ENCODE measurements around the gene ANXA6.

The ANXA6 gene

GRCh38 chr5:151123897-151124751 lies 33.5 kb downstream of the ANXA6 start:
- no peak overlapping the region for H3K9ac ChIP-seq (ENCODE audit: low read depth, low read length)
- H3K36me3 ChIP-seq (ENCODE audit: insufficient read depth, low read depth, low read length): peaks cover 80% of the 10 kb centered on the region
- no peaks in the 10 kb centered on the region for H3K9me3 ChIP-seq (ENCODE audit: insufficient read depth, low read depth, low read length)
- no peaks in the 10 kb centered on the region for H3K27me3 ChIP-seq (ENCODE audit: insufficient read depth, low read length)
- H3K4me1 ChIP-seq (ENCODE audit: insufficient read depth, low read length): no peaks in the 10 kb centered on the region
- H3K4me3 ChIP-seq (ENCODE audit: low read length): no peak overlapping the region
- H3K27ac ChIP-seq (ENCODE audit: low read length): no peak overlapping the region

GRCh38 chr5:151122828-151123227 lies 34.8 kb downstream of the ANXA6 start:
- H3K36me3 ChIP-seq (ENCODE audit: insufficient read depth, low read depth, low read length): peaks cover 73% of the 10 kb centered on the region
- H3K9ac ChIP-seq (ENCODE audit: low read depth, low read length): no peak overlapping the region
- H3K9me3 ChIP-seq (ENCODE audit: insufficient read depth, low read depth, low read length): no peaks in the 10 kb centered on the region
- no peaks in the 10 kb centered on the region for H3K27me3 ChIP-seq (ENCODE audit: insufficient read depth, low read length)
- H3K4me1 ChIP-seq (ENCODE audit: insufficient read depth, low read length): no peaks in the 10 kb centered on the region
- no peak overlapping the region for H3K4me3 ChIP-seq (ENCODE audit: low read length)
- H3K27ac ChIP-seq (ENCODE audit: low read length): no peak overlapping the region

- H3K27me3 ChIP-seq (ENCODE audit: insufficient read depth, low read length): no peaks in the 10 kb centered on the region
- H3K9me3 ChIP-seq (ENCODE audit: insufficient read depth, low read depth, low read length): no peaks in the 10 kb centered on the region
- H3K9ac ChIP-seq (ENCODE audit: low read depth, low read length): no peak overlapping the region
- H3K4me3 ChIP-seq (ENCODE audit: low read length): no peak overlapping the region
- no peaks in the 10 kb centered on the region for H3K4me1 ChIP-seq (ENCODE audit: insufficient read depth, low read length)
- no peak overlapping the region for H3K27ac ChIP-seq (ENCODE audit: low read length)
- H3K36me3 ChIP-seq (ENCODE audit: insufficient read depth, low read depth, low read length): peaks cover 65% of the 10 kb centered on the region
Observed at GRCh38 chr5:151121665-151122064, 35.9 kb downstream of the ANXA6 start.

GRCh38 chr5:151121095-151121494 lies 36.5 kb downstream of the ANXA6 start:
- Histone ChIP-seq H3K4me3 (ENCODE audit: low read length) (no peak overlapping the region), H3K27me3 (ENCODE audit: insufficient read depth, low read length) (no peaks in the 10 kb centered on the region), H3K9me3 (ENCODE audit: insufficient read depth, low read depth, low read length) (no peaks in the 10 kb centered on the region), H3K4me1 (ENCODE audit: insufficient read depth, low read length) (no peaks in the 10 kb centered on the region), H3K27ac (ENCODE audit: low read length) (no peak overlapping the region), H3K36me3 (ENCODE audit: insufficient read depth, low read depth, low read length) (peaks cover 65% of the 10 kb centered on the region), H3K9ac (ENCODE audit: low read depth, low read length) (no peak overlapping the region)

GRCh38 chr5:151118913-151119575 lies 38.5 kb downstream of the ANXA6 start:
- Histone ChIP-seq H3K27me3 (ENCODE audit: insufficient read depth, low read length) (no peaks in the 10 kb centered on the region), H3K27ac (ENCODE audit: low read length) (no peak overlapping the region), H3K4me3 (ENCODE audit: low read length) (no peak overlapping the region), H3K9me3 (ENCODE audit: insufficient read depth, low read depth, low read length) (no peaks in the 10 kb centered on the region), H3K36me3 (ENCODE audit: insufficient read depth, low read depth, low read length) (peaks cover 51% of the 10 kb centered on the region), H3K4me1 (ENCODE audit: insufficient read depth, low read length) (no peaks in the 10 kb centered on the region), H3K9ac (ENCODE audit: low read depth, low read length) (no peak overlapping the region)

GRCh38 chr5:151115272-151115905 lies 42.2 kb downstream of the ANXA6 start:
- Histone ChIP-seq H3K9me3 (ENCODE audit: insufficient read depth, low read depth, low read length) (no peaks in the 10 kb centered on the region), H3K9ac (ENCODE audit: low read depth, low read length) (no peak overlapping the region), H3K36me3 (ENCODE audit: insufficient read depth, low read depth, low read length) (peaks cover 28% of the 10 kb centered on the region), H3K4me1 (ENCODE audit: insufficient read depth, low read length) (no peaks in the 10 kb centered on the region), H3K4me3 (ENCODE audit: low read length) (no peak overlapping the region), H3K27ac (ENCODE audit: low read length) (no peak overlapping the region), H3K27me3 (ENCODE audit: insufficient read depth, low read length) (no peaks in the 10 kb centered on the region)

- H3K9ac ChIP-seq (ENCODE audit: low read depth, low read length): no peak overlapping the region
- peaks cover 31% of the 10 kb centered on the region for H3K36me3 ChIP-seq (ENCODE audit: insufficient read depth, low read depth, low read length)
- H3K4me1 ChIP-seq (ENCODE audit: insufficient read depth, low read length): no peaks in the 10 kb centered on the region
- no peaks in the 10 kb centered on the region for H3K27me3 ChIP-seq (ENCODE audit: insufficient read depth, low read length)
- no peaks in the 10 kb centered on the region for H3K9me3 ChIP-seq (ENCODE audit: insufficient read depth, low read depth, low read length)
- no peak overlapping the region for H3K4me3 ChIP-seq (ENCODE audit: low read length)
- no peak overlapping the region for H3K27ac ChIP-seq (ENCODE audit: low read length)
Observed at GRCh38 chr5:151113651-151114050, 43.9 kb downstream of the ANXA6 start.

GRCh38 chr5:151110992-151111391 lies 46.6 kb downstream of the ANXA6 start:
- no peaks in the 10 kb centered on the region for H3K27me3 ChIP-seq (ENCODE audit: insufficient read depth, low read length)
- H3K27ac ChIP-seq (ENCODE audit: low read length): no peak overlapping the region
- peaks cover 42% of the 10 kb centered on the region for H3K36me3 ChIP-seq (ENCODE audit: insufficient read depth, low read depth, low read length)
- H3K9me3 ChIP-seq (ENCODE audit: insufficient read depth, low read depth, low read length): no peaks in the 10 kb centered on the region
- no peaks in the 10 kb centered on the region for H3K4me1 ChIP-seq (ENCODE audit: insufficient read depth, low read length)
- H3K9ac ChIP-seq (ENCODE audit: low read depth, low read length): no peak overlapping the region
- H3K4me3 ChIP-seq (ENCODE audit: low read length): no peak overlapping the region

- Histone ChIP-seq H3K36me3 (ENCODE audit: insufficient read depth, low read depth, low read length) (peaks cover 45% of the 10 kb centered on the region), H3K27ac (ENCODE audit: low read length) (no peak overlapping the region), H3K27me3 (ENCODE audit: insufficient read depth, low read length) (no peaks in the 10 kb centered on the region)
Observed at GRCh38 chr5:151110122-151110681, 47.4 kb downstream of the ANXA6 start.

GRCh38 chr5:151108566-151108965 lies 49.0 kb downstream of the ANXA6 start:
- Histone ChIP-seq H3K9me3 (ENCODE audit: insufficient read depth, low read depth, low read length) (no peaks in the 10 kb centered on the region), H3K27me3 (ENCODE audit: insufficient read depth, low read length) (no peaks in the 10 kb centered on the region), H3K4me3 (ENCODE audit: low read length) (no peak overlapping the region), H3K36me3 (ENCODE audit: insufficient read depth, low read depth, low read length) (peaks cover 51% of the 10 kb centered on the region), H3K9ac (ENCODE audit: low read depth, low read length) (no peak overlapping the region), H3K27ac (ENCODE audit: low read length) (no peak overlapping the region), H3K4me1 (ENCODE audit: insufficient read depth, low read length) (no peaks in the 10 kb centered on the region)

More at GRCh38 chr5:151110122-151110681, 47.4 kb downstream of the ANXA6 start:
- no peaks in the 10 kb centered on the region for H3K4me1 ChIP-seq (ENCODE audit: insufficient read depth, low read length)
- no peaks in the 10 kb centered on the region for H3K9me3 ChIP-seq (ENCODE audit: insufficient read depth, low read depth, low read length)
- H3K9ac ChIP-seq (ENCODE audit: low read depth, low read length): no peak overlapping the region
- H3K4me3 ChIP-seq (ENCODE audit: low read length): no peak overlapping the region

- Histone ChIP-seq H3K27me3 (ENCODE audit: insufficient read depth, low read length) (no peaks in the 10 kb centered on the region), H3K27ac (ENCODE audit: low read length) (no peak overlapping the region)
Observed at GRCh38 chr5:151107738-151108520, 49.6 kb downstream of the ANXA6 start.

More at GRCh38 chr5:151107738-151108520, 49.6 kb downstream of the ANXA6 start:
- Histone ChIP-seq H3K9me3 (ENCODE audit: insufficient read depth, low read depth, low read length) (no peaks in the 10 kb centered on the region), H3K36me3 (ENCODE audit: insufficient read depth, low read depth, low read length) (peaks cover 50% of the 10 kb centered on the region), H3K4me1 (ENCODE audit: insufficient read depth, low read length) (no peaks in the 10 kb centered on the region), H3K9ac (ENCODE audit: low read depth, low read length) (no peak overlapping the region), H3K4me3 (ENCODE audit: low read length) (no peak overlapping the region)
